SU-DHL-6 (cell line): Measurements from ENCODE around the gene COL21A1.

Experiments used
- H2AFZ ChIP-seq: fragments of 200-600 bp; sonication (generic); 2 replicates; pipeline ENCODE4 v1.6.1; 2014; ENCODE audit warnings: low read depth, mild to moderate bottlenecking, moderate library complexity, mixed read lengths, antibody characterized with exemption, low read length; ENCODE audit not compliant: severe bottlenecking
- H3F3A ChIP-seq: fragments of 200-600 bp; shearing (Covaris generic); 2 replicates; pipeline ENCODE4 v1.6.0; 2016; ENCODE audit warnings: antibody characterized with exemption, mild to moderate bottlenecking; ENCODE audit not compliant: insufficient read depth
- H3K27ac ChIP-seq: fragments of 200-600 bp; sonication (generic); 2 replicates; pipeline ENCODE4 v1.5.1; 2016; ENCODE audit warnings: low read depth, mild to moderate bottlenecking, low read length, moderate library complexity, mixed read lengths
- H3K27me3 ChIP-seq: fragments of 200-600 bp; sonication (generic), shearing (Covaris generic); 2 replicates; pipeline ENCODE4 v1.6.0; 2014; ENCODE audit warnings: mild to moderate bottlenecking, low read length
- H3K36me3 ChIP-seq: fragments of 200-600 bp; sonication (generic); 2 replicates; pipeline ENCODE4 v1.6.1; 2014; ENCODE audit warnings: mild to moderate bottlenecking, low read length, mixed read lengths
- H3K4me2 ChIP-seq: fragments of 300-600, 200-600 bp; shearing (Covaris generic), sonication (generic); 2 replicates; pipeline ENCODE4 v1.6.0; 2014; ENCODE audit warnings: low read length, low read depth, mild to moderate bottlenecking; ENCODE audit not compliant: poor library complexity, severe bottlenecking
- H3K4me3 ChIP-seq: fragments of 200-600 bp; sonication (generic); 2 replicates; pipeline ENCODE4 v1.5.1; 2014; ENCODE audit warnings: antibody characterized with exemption, low read length, mild to moderate bottlenecking, mixed read lengths; ENCODE audit not compliant: insufficient read depth, poor library complexity, severe bottlenecking
- H3K79me2 ChIP-seq: fragments of 200-600 bp; sonication (generic); 2 replicates; pipeline ENCODE4 v1.6.1; 2014; ENCODE audit warnings: mild to moderate bottlenecking, low read length, moderate library complexity; ENCODE audit not compliant: insufficient read depth
- H3K9ac ChIP-seq: fragments of 200-600 bp; sonication (generic); 2 replicates; pipeline ENCODE4 v1.7.0; 2014; ENCODE audit warnings: mild to moderate bottlenecking, low read length
- H3K9me2 ChIP-seq: fragments of 200-600 bp; sonication (generic); replicated peaks from 2 replicates; pipeline ENCODE4 v1.6.1; 2014; ENCODE audit warnings: low read length; ENCODE audit not compliant: insufficient read depth
- H3K9me3 ChIP-seq: fragments of 200-600 bp; sonication (generic); 2 replicates; pipeline ENCODE4 v1.6.1; 2014; ENCODE audit warnings: low read length, mixed read lengths; ENCODE audit not compliant: insufficient read depth
- H4K20me1 ChIP-seq: fragments of 200-600 bp; sonication (generic); 2 replicates; pipeline ENCODE4 v1.6.1; 2014; ENCODE audit warnings: low read depth, mild to moderate bottlenecking, antibody characterized with exemption, low read length, moderate library complexity, mixed read lengths
- CTCF ChIP-seq: fragments of 200-600 bp; sonication (generic); IDR thresholded peaks from one replicate; pipeline ENCODE4 v1.5.1; 2017; ENCODE audit warnings: antibody characterized with exemption, mild to moderate bottlenecking, low read length, moderate library complexity; ENCODE audit not compliant: insufficient read depth, poor library complexity, severe bottlenecking
- EZH2phosphoT487 ChIP-seq: fragments of 200-600 bp; sonication (generic), shearing (Covaris generic); conservative IDR thresholded peaks from 2 replicates; pipeline ENCODE4 v1.6.1; 2018; ENCODE audit warnings: mild to moderate bottlenecking, antibody characterized with exemption, low read length, moderate library complexity, mixed read lengths

COL21A1 gene

GRCh38 chr6:56046576-56046975, 200.8 kb downstream of the COL21A1 start:
- Histone ChIP-seq H3K79me2 (no peaks in the 10 kb centered on the region), H2AFZ (no peak overlapping the region), H3K4me3 (no peak overlapping the region), H3K9ac (no peak overlapping the region), H3K27me3 (no peaks in the 10 kb centered on the region), H3K27ac (no peak overlapping the region), H3K9me2 (0 out of 2 replicates have a peak, but pooled peaks cover 5% of the 10 kb centered on the region), H3F3A (no peaks in the 10 kb centered on the region), H3K36me3 (no peaks in the 10 kb centered on the region), H4K20me1 (no peaks in the 10 kb centered on the region), H3K9me3 (no peaks in the 10 kb centered on the region), H3K4me2 (no peak overlapping the region)
- TF ChIP-seq CTCF: no peak
- TF ChIP-seq EZH2phosphoT487: no peak

- H3K9me3 ChIP-seq: no peaks in the 10 kb centered on the region
- no peaks in the 10 kb centered on the region for H3K27me3 ChIP-seq
- H3K36me3 ChIP-seq: no peaks in the 10 kb centered on the region
- H4K20me1 ChIP-seq: no peaks in the 10 kb centered on the region
- no peak overlapping the region for H3K4me3 ChIP-seq
- no peaks in the 10 kb centered on the region for H3F3A ChIP-seq
- TF ChIP-seq CTCF (no peak), EZH2phosphoT487 (no peak)
- H3K4me2 ChIP-seq: no peak overlapping the region
- H3K9me2 ChIP-seq: 0 out of 2 replicates have a peak, but pooled peaks cover 5% of the 10 kb centered on the region
- no peak overlapping the region for H3K27ac ChIP-seq
- no peak overlapping the region for H3K9ac ChIP-seq
- no peaks in the 10 kb centered on the region for H3K79me2 ChIP-seq
- H2AFZ ChIP-seq: no peak overlapping the region
These were observed 203.6 kb downstream of the COL21A1 start for GRCh38 chr6:56043761-56044160.

- Histone ChIP-seq H3F3A (no peaks in the 10 kb centered on the region), H3K4me2 (no peak overlapping the region), H2AFZ (no peak overlapping the region), H4K20me1 (no peaks in the 10 kb centered on the region), H3K36me3 (no peaks in the 10 kb centered on the region), H3K79me2 (no peaks in the 10 kb centered on the region), H3K27me3 (no peaks in the 10 kb centered on the region), H3K9me2 (0 out of 2 replicates have a peak, but pooled peaks cover 5% of the 10 kb centered on the region), H3K9me3 (no peaks in the 10 kb centered on the region), H3K9ac (no peak overlapping the region), H3K27ac (no peak overlapping the region), H3K4me3 (no peak overlapping the region)
- no peak for TF ChIP-seq EZH2phosphoT487
- no peak for TF ChIP-seq CTCF
These were observed 204.3 kb downstream of the COL21A1 start for GRCh38 chr6:56043076-56043475.
